Cardiac septum (tissue), 1 donor: ENCODE results near the gene PPID. TPM values are rescaled to one million over a fixed set of nuclear protein-coding genes. Genes with fewer than 3 reads are reported as not detected.
"Not testable (repeated sequence)": the region's sequence is repeated elsewhere in the genome, so short reads cannot be mapped to it uniquely, and the experiment has no call there.

Experiments
- DNase-seq: peaks from one replicate; pipeline ENCODE4 v3.0.0-alpha.2; 2020; ENCODE audit warnings: low spot score
- intact Hi-C: fragments of 100-400 bp; cut with DNase I; formaldehyde crosslinking; loops from one replicate; pipeline ENCODE4 v1.14.0; 2022
- total RNA-seq: library from RNA; stranded (reverse); fragmentation: NEBNext Ultra II Directional; extraction: Animal tissue kit (Norgen Biotek cat#: 25700); gene quantifications from one replicate; pipeline ENCODE4 v1.2.1, GENCODE V29; 2021
- donor health status: DM: no; HTN: no; CAD: no.

The PPID gene
- total RNA-seq, 1 donor from 2014 or later = 31.9 TPM

- intact Hi-C loops = no loop called here
Observed at GRCh38 chr4:158741326-158742021, 18.3 kb upstream of the PPID start.

GRCh38 chr4:158739600-158739999, 16.4 kb upstream of the PPID start:
- intact Hi-C loops = no loop called here

More at GRCh38 chr4:158741326-158742021, 18.3 kb upstream of the PPID start:
- no peak for DNase-seq

GRCh38 chr4:158738866-158739265, 15.7 kb upstream of the PPID start:
- DNase-seq = no peak
- intact Hi-C loops = no loop called here

More at GRCh38 chr4:158739600-158739999, 16.4 kb upstream of the PPID start:
- DNase-seq = no peak

GRCh38 chr4:158729716-158730559, 6.7 kb upstream of the PPID start:
- intact Hi-C loops = loop anchor here (1.0 to 10.0 kb wide), 6 partner anchors 37 to 715 kb away; partner anchors contain the start of genes FNIP2 and RAPGEF2
- no peak for DNase-seq

GRCh38 chr4:158728236-158728635, 5.0 kb upstream of the PPID start:
- intact Hi-C loops = loop anchor here (5.0 to 10.0 kb wide), 4 partner anchors 39 to 717 kb away; partner anchors contain the start of genes FNIP2 and RAPGEF2
- no peak for DNase-seq

GRCh38 chr4:158726633-158727032, 3.4 kb upstream of the PPID start:
- DNase-seq = no peak
- intact Hi-C loops = loop anchor here (5.0 to 10.0 kb wide), 4 partner anchors 41 to 718 kb away; partner anchors contain the start of genes FNIP2 and RAPGEF2

- intact Hi-C loops = loop anchor here (5.0 to 10.0 kb wide), 5 partner anchors 43 to 720 kb away; partner anchors contain the start of genes C4orf46, ETFDH, FNIP2 and RAPGEF2
- no peak for DNase-seq
Observed at GRCh38 chr4:158724637-158725036, 1.4 kb upstream of the PPID start.

- intact Hi-C loops = loop anchor here (5.0 to 10.0 kb wide), 2 partner anchors 50 to 722 kb away; partner anchors contain the start of genes C4orf46 and ETFDH
- no peak for DNase-seq
Observed at GRCh38 chr4:158722291-158722916, 792 bp downstream of the PPID start.

GRCh38 chr4:158721680-158722079, 1.5 kb downstream of the PPID start:
- no peak for DNase-seq
- intact Hi-C loops = loop anchor here (5.0 to 10.0 kb wide), 2 partner anchors 49 to 723 kb away; partner anchors contain the start of genes C4orf46 and ETFDH

- no peak for DNase-seq
Observed at GRCh38 chr4:158715802-158716201, 7.4 kb downstream of the PPID start.

GRCh38 chr4:158714937-158715336, 8.3 kb downstream of the PPID start:
- intact Hi-C loops = no loop called here
- no peak for DNase-seq

More at GRCh38 chr4:158715802-158716201, 7.4 kb downstream of the PPID start:
- intact Hi-C loops = no loop called here

GRCh38 chr4:158712622-158713021, 10.6 kb downstream of the PPID start:
- DNase-seq, intact Hi-C loops: not testable (repeated sequence)

GRCh38 chr4:158710814-158711213, 12.4 kb downstream of the PPID start:
- intact Hi-C loops = no loop called here

GRCh38 chr4:158704274-158704673, 18.9 kb downstream of the PPID start:
- intact Hi-C loops = no loop called here
- DNase-seq = no peak

More at GRCh38 chr4:158710814-158711213, 12.4 kb downstream of the PPID start:
- no peak for DNase-seq

GRCh38 chr4:158688813-158689212, 34.4 kb downstream of the PPID start:
- intact Hi-C loops = no loop called here

GRCh38 chr4:158682066-158682465, 41.1 kb downstream of the PPID start:
- no peak for DNase-seq
- intact Hi-C loops = no loop called here

More at GRCh38 chr4:158688813-158689212, 34.4 kb downstream of the PPID start:
- no peak for DNase-seq

GRCh38 chr4:158681629-158682028, 41.6 kb downstream of the PPID start:
- intact Hi-C loops = no loop called here
- DNase-seq = no peak

GRCh38 chr4:158678767-158679166, 44.4 kb downstream of the PPID start:
- intact Hi-C loops = no loop called here
- DNase-seq = no peak

- intact Hi-C loops = no loop called here
- no peak for DNase-seq
Observed at GRCh38 chr4:158676076-158676475, 47.1 kb downstream of the PPID start.
